HFFc6 (cell line): ENCODE results near the gene GLYATL1. TPM values are rescaled to one million over a fixed set of nuclear protein-coding genes. Genes with fewer than 3 reads are reported as not detected.

Experiments
- DNase-seq: peaks from one replicate; pipeline ENCODE4 v3.0.0-alpha.2; 2018
- H3K27ac Mint-ChIP-seq: 2 replicates; pipeline ENCODE4 v1.8.0; 2020; ENCODE audit warnings: mild to moderate bottlenecking, mixed read lengths
- H3K27me3 Mint-ChIP-seq: 2 replicates; pipeline ENCODE4 v1.8.0; 2021; ENCODE audit warnings: mild to moderate bottlenecking, moderate library complexity, mixed read lengths; ENCODE audit not compliant: insufficient read depth
- H3K36me3 Mint-ChIP-seq: 2 replicates; pipeline ENCODE4 v1.8.0; 2021; ENCODE audit warnings: low read depth, mixed read lengths
- H3K4me1 Mint-ChIP-seq: 2 replicates; pipeline ENCODE4 v1.8.0; 2020; ENCODE audit warnings: low read depth, mixed read lengths
- H3K4me3 Mint-ChIP-seq: 2 replicates; pipeline ENCODE4 v1.8.0; 2020; ENCODE audit warnings: mild to moderate bottlenecking, moderate library complexity, mixed read lengths
- H3K9me3 Mint-ChIP-seq: 2 replicates; pipeline ENCODE4 v1.8.0; 2020; ENCODE audit warnings: mild to moderate bottlenecking, mixed read lengths
- CTCF ChIP-seq: fragments of 200-600 bp; sonication (generic); IDR thresholded peaks from 2 replicates; pipeline ENCODE4 v1.5.0; 2021; ENCODE audit warnings: antibody characterized with exemption, mild to moderate bottlenecking
- total RNA-seq, 6 experiments: library from RNA; stranded (reverse); fragmentation: NEBNext Ultra II Directional; extraction: Animal tissue kit (Norgen Biotek cat#: 25700); gene quantifications; 2 replicates in 1 of 6; 3 replicates in 5 of 6; pipeline ENCODE4 v1.2.3, GENCODE V29; 2021

Gene GLYATL1
- total RNA-seq, 6 experiments from 2014 or later, result 0.14 to 0.33 (median 0.23) TPM; not detected in 2

- no peak for TF ChIP-seq CTCF
- peaks cover 13% of the 10 kb centered on the region for H3K9me3 Mint-ChIP-seq
- no peak for DNase-seq
- no peak overlapping the region for H3K4me3 Mint-ChIP-seq
- no peak overlapping the region for H3K27ac Mint-ChIP-seq
- H3K36me3 Mint-ChIP-seq, result peaks cover 6% of the 10 kb centered on the region; the same call in 1 of the 2 replicates
- H3K4me1 Mint-ChIP-seq, result peaks cover 41% of the 10 kb centered on the region
- H3K27me3 Mint-ChIP-seq, result peaks cover 2% of the 10 kb centered on the region; the same call in 1 of the 2 replicates
Observed at GRCh38 chr11:58921778-58922390, 17.4 kb upstream of the GLYATL1 start.

DNA sequence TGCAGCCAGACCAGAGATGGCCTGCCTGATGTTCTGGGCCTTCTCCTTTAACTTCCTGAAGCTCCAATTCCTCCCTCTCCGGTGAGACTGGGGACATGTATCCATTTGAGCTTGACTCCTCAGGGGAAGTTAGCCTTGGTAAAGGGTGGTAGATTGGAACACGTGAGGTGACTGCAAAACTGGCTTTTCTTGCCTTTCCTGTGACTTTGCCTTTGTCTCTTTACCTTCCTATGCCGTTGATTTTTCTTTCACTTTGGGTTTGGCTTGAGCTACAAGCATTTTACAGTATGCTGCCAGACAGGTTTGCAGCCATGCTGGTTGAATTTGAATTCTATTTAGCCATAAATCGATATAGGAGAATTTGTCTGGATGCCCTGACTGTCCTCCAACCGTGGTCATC lies 16.8 kb upstream of the GLYATL1 start:
- Mint-ChIP-seq H3K27me3 (peaks cover 2% of the 10 kb centered on the region; the same call in 1 of the 2 replicates), H3K36me3 (peaks cover under 1% of the 10 kb centered on the region; the same call in 1 of the 2 replicates), H3K4me3 (no peak overlapping the region), H3K27ac (no peak overlapping the region), H3K9me3 (peaks cover 7% of the 10 kb centered on the region), H3K4me1 (peaks cover 47% of the 10 kb centered on the region)
- no peak for DNase-seq
- no peak for TF ChIP-seq CTCF

DNA sequence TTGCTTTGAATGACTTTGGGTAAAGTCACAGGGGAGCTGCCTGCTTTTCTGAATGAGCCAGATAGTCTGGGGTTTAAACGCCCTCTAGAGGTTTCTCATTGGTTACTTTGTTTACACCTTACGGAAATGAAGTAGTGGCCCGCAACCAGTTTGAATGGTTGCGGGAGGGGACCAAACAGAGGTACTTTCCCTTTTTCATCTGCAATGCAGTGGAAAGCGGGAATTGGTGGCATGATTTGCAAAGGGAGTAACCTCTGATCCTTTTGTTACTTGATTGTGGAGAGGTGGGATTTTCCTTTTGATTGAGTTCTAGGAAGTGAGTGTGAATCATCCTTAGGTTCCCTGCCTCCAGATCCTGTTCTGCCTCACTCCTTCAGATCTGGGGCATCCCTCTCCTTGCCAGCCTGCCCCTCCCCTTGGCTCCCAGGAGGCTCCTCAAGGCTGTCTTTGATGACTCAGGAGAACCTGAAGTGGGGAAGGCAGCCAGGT lies 15.9 kb upstream of the GLYATL1 start:
- DNase-seq, result peak; percentile 37
- peaks cover 55% of the 10 kb centered on the region for H3K4me1 Mint-ChIP-seq
- peaks cover 5% of the 10 kb centered on the region for H3K27me3 Mint-ChIP-seq
- H3K9me3 Mint-ChIP-seq, result no peaks in the 10 kb centered on the region
- TF ChIP-seq CTCF, result peak; percentile 74
- H3K27ac Mint-ChIP-seq, result no peak overlapping the region
- H3K4me3 Mint-ChIP-seq, result peak overlapping the region; percentile 82
- no peaks in the 10 kb centered on the region for H3K36me3 Mint-ChIP-seq

GRCh38 chr11:58924230-58924629 lies 15.1 kb upstream of the GLYATL1 start:
- H3K36me3 Mint-ChIP-seq, result no peaks in the 10 kb centered on the region
- H3K27ac Mint-ChIP-seq, result no peak overlapping the region
- H3K4me1 Mint-ChIP-seq, result peaks cover 54% of the 10 kb centered on the region
- H3K9me3 Mint-ChIP-seq, result no peaks in the 10 kb centered on the region
- no peak for TF ChIP-seq CTCF
- DNase-seq, result no peak
- no peak overlapping the region for H3K4me3 Mint-ChIP-seq
- H3K27me3 Mint-ChIP-seq, result peaks cover 7% of the 10 kb centered on the region

GRCh38 chr11:58926251-58926650 lies 13.0 kb upstream of the GLYATL1 start:
- no peaks in the 10 kb centered on the region for H3K36me3 Mint-ChIP-seq
- peaks cover 49% of the 10 kb centered on the region for H3K4me1 Mint-ChIP-seq
- peaks cover 7% of the 10 kb centered on the region for H3K27me3 Mint-ChIP-seq
- H3K4me3 Mint-ChIP-seq, result no peak overlapping the region
- DNase-seq, result no peak
- H3K9me3 Mint-ChIP-seq, result no peaks in the 10 kb centered on the region
- peak overlapping the region; percentile 71 for H3K27ac Mint-ChIP-seq
- TF ChIP-seq CTCF, result no peak
